Measurements from ENCODE around the gene ZDHHC11. TPM values are rescaled to one million over a fixed set of nuclear protein-coding genes. Genes with fewer than 3 reads are reported as not detected.
"Not testable (repeated sequence)": the region's sequence is repeated elsewhere in the genome, so short reads cannot be mapped to it uniquely, and the experiment has no call there.

ZDHHC11 gene
- total RNA-seq, 4 donors from 2014 or later, result 3.4 to 23.5 (median 7.1) TPM

GRCh38 chr5:801472-801871 is 49.3 kb downstream of the ZDHHC11 start:
- 80 to 86% methylated on average over 6 of the region's 6 CpGs for WGBS, 2 donors
- intact Hi-C loops (cut with DNase I; ENCODE audit: low total_unique reads), result no loop called here
- no peak overlapping the region for H3K4me3 ChIP-seq (ENCODE audit: low read depth, poor library complexity, severe bottlenecking)
- TF ChIP-seq CTCF (IDR thresholded peaks at IDR 0.05) (no peak), POLR2A (IDR thresholded peaks at IDR 0.05) (no peak)
- DNase-seq (ENCODE audit: low spot score in 2 of 2), result no peak

- H3K4me3 ChIP-seq (ENCODE audit: low read depth, poor library complexity, severe bottlenecking); DNase-seq (ENCODE audit: low spot score in 2 of 2); intact Hi-C loops (cut with DNase I; ENCODE audit: low total_unique reads): not testable (repeated sequence)
- 50 to 59% methylated on average over 4 of the region's 4 CpGs for WGBS, 2 donors
Measured at GRCh38 chr5:801055-801454, 49.7 kb downstream of the ZDHHC11 start.

GRCh38 chr5:798505-799138 is 52.2 kb downstream of the ZDHHC11 start:
- WGBS, 2 donors, result 71 to 78% methylated on average over 6 of the region's 6 CpGs
- intact Hi-C loops (cut with DNase I; ENCODE audit: low total_unique reads), result not testable (repeated sequence)

GRCh38 chr5:797986-798385 is 52.8 kb downstream of the ZDHHC11 start:
- 66 to 89% methylated on average over 3 of the region's 4 CpGs for WGBS, 2 donors
- DNase-seq (ENCODE audit: low spot score in 2 of 2); H3K4me3 ChIP-seq (ENCODE audit: low read depth, poor library complexity, severe bottlenecking); intact Hi-C loops (cut with DNase I; ENCODE audit: low total_unique reads): not testable (repeated sequence)

More at GRCh38 chr5:798505-799138, 52.2 kb downstream of the ZDHHC11 start:
- DNase-seq (ENCODE audit: low spot score in 2 of 2); H3K4me3 ChIP-seq (ENCODE audit: low read depth, poor library complexity, severe bottlenecking): not testable (repeated sequence)

GRCh38 chr5:795873-796272 is 54.9 kb downstream of the ZDHHC11 start:
- H3K4me3 ChIP-seq (ENCODE audit: low read depth, poor library complexity, severe bottlenecking); DNase-seq (ENCODE audit: low spot score in 2 of 2); intact Hi-C loops (cut with DNase I; ENCODE audit: low total_unique reads): not testable (repeated sequence)
- 70 to 85% methylated on average over 1 of the region's 1 CpG for WGBS, 2 donors

GRCh38 chr5:794948-795347 is 55.8 kb downstream of the ZDHHC11 start:
- DNase-seq (ENCODE audit: low spot score in 2 of 2); intact Hi-C loops (cut with DNase I; ENCODE audit: low total_unique reads); H3K4me3 ChIP-seq (ENCODE audit: low read depth, poor library complexity, severe bottlenecking): not testable (repeated sequence)
- 91 to 93% methylated on average over 1 of the region's 1 CpG for WGBS, 2 donors

GRCh38 chr5:788703-789102 is 62.1 kb downstream of the ZDHHC11 start:
- WGBS, 2 donors, result 80 to 90% methylated on average over 10 of the region's 10 CpGs
- DNase-seq (ENCODE audit: low spot score in 2 of 2); intact Hi-C loops (cut with DNase I; ENCODE audit: low total_unique reads); H3K4me3 ChIP-seq (ENCODE audit: low read depth, poor library complexity, severe bottlenecking): not testable (repeated sequence)

- H3K4me3 ChIP-seq (ENCODE audit: low read depth, poor library complexity, severe bottlenecking); intact Hi-C loops (cut with DNase I; ENCODE audit: low total_unique reads); DNase-seq (ENCODE audit: low spot score in 2 of 2): not testable (repeated sequence)
- 90 to 95% methylated on average over 6 of the region's 6 CpGs for WGBS, 2 donors
Measured at GRCh38 chr5:787857-788233, 62.9 kb downstream of the ZDHHC11 start.

- DNase-seq (ENCODE audit: low spot score in 2 of 2); H3K4me3 ChIP-seq (ENCODE audit: low read depth, poor library complexity, severe bottlenecking); intact Hi-C loops (cut with DNase I; ENCODE audit: low total_unique reads): not testable (repeated sequence)
- 93 to 96% methylated on average over 7 to 8 of the region's 18 CpGs for WGBS, 2 donors
Measured at GRCh38 chr5:787224-787856, 63.4 kb downstream of the ZDHHC11 start.

- 3% methylated on average over 15 of the region's 43 CpGs; no CpG with 5 or more reads in 1 of the 2 donors for WGBS, 2 donors
- peak in 1 of 2 donors; percentile 86 for DNase-seq (ENCODE audit: low spot score in 2 of 2)
- intact Hi-C loops (cut with DNase I; ENCODE audit: low total_unique reads), result not testable (repeated sequence)
Measured at GRCh38 chr5:785181-785705, 65.5 kb downstream of the ZDHHC11 start.

GRCh38 chr5:784428-785177 is 66.2 kb downstream of the ZDHHC11 start, which contains the start of gene ZDHHC11B:
Gene ZDHHC11B (minus strand): TSS chr5:784729. CDS start chr5:766919, 17,810 bp downstream.
- peak; percentile 78 to 98 for DNase-seq (ENCODE audit: low spot score in 2 of 2)
- WGBS, 2 donors, result 0 to 1% methylated on average over 8 to 85 of the region's 101 CpGs
- intact Hi-C loops (cut with DNase I; ENCODE audit: low total_unique reads), result not testable (repeated sequence)
- H3K4me3 ChIP-seq (ENCODE audit: low read depth, poor library complexity, severe bottlenecking), result peak within 1 kb of the TSS; percentile 45

More at GRCh38 chr5:785181-785705, 65.5 kb downstream of the ZDHHC11 start:
- H3K4me3 ChIP-seq (ENCODE audit: low read depth, poor library complexity, severe bottlenecking), result peak overlapping the region; percentile 45

GRCh38 chr5:783881-784427 is 66.8 kb downstream of the ZDHHC11 start:
- DNase-seq (ENCODE audit: low spot score in 2 of 2), result peak in 1 of 2 donors; percentile 90

More at GRCh38 chr5:783881-784427, 66.8 kb downstream of the ZDHHC11 start:
- H3K4me3 ChIP-seq (ENCODE audit: low read depth, poor library complexity, severe bottlenecking), result peak overlapping the region; percentile 40
- intact Hi-C loops (cut with DNase I; ENCODE audit: low total_unique reads), result not testable (repeated sequence)
- 0 to 1% methylated on average over 32 to 43 of the region's 43 CpGs for WGBS, 2 donors
